Measurements from ENCODE around the gene GART.

DNA sequence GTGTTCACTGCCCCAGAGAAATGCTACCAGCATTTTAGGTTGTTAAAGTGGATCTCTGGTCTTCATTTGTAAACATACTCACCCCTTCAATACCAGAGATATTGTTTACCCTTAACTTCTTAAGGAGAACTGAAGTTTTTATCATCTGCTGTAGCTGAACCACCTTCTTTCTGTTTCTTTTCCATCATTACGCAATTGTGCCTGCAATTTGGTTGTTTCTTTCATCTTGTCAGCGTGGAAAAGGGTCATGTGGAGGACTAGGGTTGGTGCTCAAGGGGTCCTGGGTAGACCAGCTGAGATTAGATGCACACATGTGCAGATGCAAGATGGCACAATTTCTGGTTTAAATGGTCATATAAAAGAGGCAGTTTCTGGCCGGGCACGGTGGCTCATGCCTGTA lies 23.0 kb downstream of the GART start:
- TF ChIP-seq POLR2A (IDR thresholded peaks at IDR 0.05; ENCODE audit: low read length) (no peak), POLR2AphosphoS2 (conservative IDR thresholded peaks at IDR 0.05; ENCODE audit: low read length) (no peak), RAD21 (conservative IDR thresholded peaks at IDR 0.05 in 1 of 2, IDR thresholded peaks at IDR 0.05 in 1 of 2) (no peak), EP300 (IDR thresholded peaks at IDR 0.05) (no peak)
- TF ChIP-seq, protein P1, sequence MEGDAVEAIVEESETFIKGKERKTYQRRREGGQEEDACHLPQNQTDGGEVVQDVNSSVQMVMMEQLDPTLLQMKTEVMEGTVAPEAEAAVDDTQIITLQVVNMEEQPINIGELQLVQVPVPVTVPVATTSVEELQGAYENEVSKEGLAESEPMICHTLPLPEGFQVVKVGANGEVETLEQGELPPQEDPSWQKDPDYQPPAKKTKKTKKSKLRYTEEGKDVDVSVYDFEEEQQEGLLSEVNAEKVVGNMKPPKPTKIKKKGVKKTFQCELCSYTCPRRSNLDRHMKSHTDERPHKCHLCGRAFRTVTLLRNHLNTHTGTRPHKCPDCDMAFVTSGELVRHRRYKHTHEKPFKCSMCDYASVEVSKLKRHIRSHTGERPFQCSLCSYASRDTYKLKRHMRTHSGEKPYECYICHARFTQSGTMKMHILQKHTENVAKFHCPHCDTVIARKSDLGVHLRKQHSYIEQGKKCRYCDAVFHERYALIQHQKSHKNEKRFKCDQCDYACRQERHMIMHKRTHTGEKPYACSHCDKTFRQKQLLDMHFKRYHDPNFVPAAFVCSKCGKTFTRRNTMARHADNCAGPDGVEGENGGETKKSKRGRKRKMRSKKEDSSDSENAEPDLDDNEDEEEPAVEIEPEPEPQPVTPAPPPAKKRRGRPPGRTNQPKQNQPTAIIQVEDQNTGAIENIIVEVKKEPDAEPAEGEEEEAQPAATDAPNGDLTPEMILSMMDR (IDR thresholded peaks at IDR 0.05), result no peak
- TF ChIP-seq, protein P2, sequence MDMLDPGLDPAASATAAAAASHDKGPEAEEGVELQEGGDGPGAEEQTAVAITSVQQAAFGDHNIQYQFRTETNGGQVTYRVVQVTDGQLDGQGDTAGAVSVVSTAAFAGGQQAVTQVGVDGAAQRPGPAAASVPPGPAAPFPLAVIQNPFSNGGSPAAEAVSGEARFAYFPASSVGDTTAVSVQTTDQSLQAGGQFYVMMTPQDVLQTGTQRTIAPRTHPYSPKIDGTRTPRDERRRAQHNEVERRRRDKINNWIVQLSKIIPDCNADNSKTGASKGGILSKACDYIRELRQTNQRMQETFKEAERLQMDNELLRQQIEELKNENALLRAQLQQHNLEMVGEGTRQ (IDR thresholded peaks at IDR 0.05), result no peak

Data from A549 (cell line).